ENCODE measurements around the gene EIF4E3.

EIF4E3 gene

DNA sequence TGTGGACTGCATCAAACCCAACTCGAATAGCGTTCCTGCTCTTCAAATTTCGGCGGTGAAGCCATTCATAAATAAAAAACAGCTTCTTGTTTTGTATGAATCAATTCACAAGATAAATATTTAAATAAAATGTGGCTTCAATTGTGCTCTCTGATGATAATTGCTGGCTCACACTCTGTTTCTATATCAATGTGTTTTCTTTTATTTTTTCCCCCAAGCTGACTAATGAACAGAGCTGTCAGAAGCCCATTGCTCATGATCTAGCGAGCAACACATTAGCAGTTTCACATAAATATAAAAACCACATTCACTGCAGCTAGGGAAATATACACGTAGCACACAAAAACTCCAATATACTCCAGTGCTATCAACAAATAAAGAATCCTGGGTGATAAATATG is 96.7 kb downstream of the EIF4E3 start:
- TF ChIP-seq ZFP30 (CRISPR knock-in tag; IDR thresholded peaks at IDR 0.05), result no peak
- TF ChIP-seq POU6F1 (CRISPR knock-in tag; IDR thresholded peaks at IDR 0.05; ENCODE audit: borderline replicate concordance, low read depth), result no peak
- TF ChIP-seq ZNF70 (CRISPR knock-in tag; IDR thresholded peaks at IDR 0.05), result no peak
- no peak for TF ChIP-seq TOX (CRISPR knock-in tag; IDR thresholded peaks at IDR 0.05; ENCODE audit: borderline replicate concordance)
- no peak for TF ChIP-seq TCF4 (CRISPR knock-in tag; IDR thresholded peaks at IDR 0.05; ENCODE audit: borderline replicate concordance)
- no peak for TF ChIP-seq OSR1 (CRISPR knock-in tag; IDR thresholded peaks at IDR 0.05)
- no peak for TF ChIP-seq ISL1 (CRISPR knock-in tag; IDR thresholded peaks at IDR 0.05)
- no peak for ATAC-seq

DNA sequence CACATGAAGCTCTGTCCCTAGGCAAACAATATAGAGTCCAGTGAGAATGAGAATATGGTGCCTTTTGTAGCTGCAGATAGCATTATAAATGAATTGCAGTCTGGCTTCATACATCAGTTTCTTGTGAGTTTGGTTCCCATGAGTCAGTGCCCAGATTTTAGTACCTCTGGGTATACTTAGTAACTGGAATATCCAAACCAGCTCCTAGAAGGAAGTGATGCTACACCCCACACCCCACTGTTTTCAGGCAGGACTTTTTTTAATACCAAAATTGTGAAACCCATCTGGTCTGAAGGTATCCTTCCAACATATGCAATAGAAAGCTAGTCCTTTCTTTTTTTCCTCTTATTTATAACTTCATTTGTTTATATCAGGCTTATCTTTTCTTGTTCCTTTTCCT is 99.5 kb downstream of the EIF4E3 start:
- ATAC-seq, result no peak
- no peak for TF ChIP-seq ZNF8 (CRISPR knock-in tag; IDR thresholded peaks at IDR 0.05)
- no peak for TF ChIP-seq BACH2 (CRISPR knock-in tag; IDR thresholded peaks at IDR 0.05; ENCODE audit: borderline replicate concordance)
- no peak for TF ChIP-seq PPARA (CRISPR knock-in tag; IDR thresholded peaks at IDR 0.05; ENCODE audit: borderline replicate concordance)
- TF ChIP-seq TSHZ2 (CRISPR knock-in tag; IDR thresholded peaks at IDR 0.05), result no peak
- TF ChIP-seq ZFP30 (CRISPR knock-in tag; IDR thresholded peaks at IDR 0.05), result no peak
- no peak for TF ChIP-seq ARNTL (CRISPR knock-in tag; IDR thresholded peaks at IDR 0.05; ENCODE audit: borderline replicate concordance, low read depth)
- no peak for TF ChIP-seq OSR1 (CRISPR knock-in tag; IDR thresholded peaks at IDR 0.05)
- TF ChIP-seq RARB (CRISPR knock-in tag; IDR thresholded peaks at IDR 0.05), result no peak
- TF ChIP-seq ESRRG (CRISPR knock-in tag; IDR thresholded peaks at IDR 0.05), result no peak
